ENCODE results near the gene KPNA4.
"Not testable (repeated sequence)": the region's sequence is repeated elsewhere in the genome, so short reads cannot be mapped to it uniquely, and the experiment has no call there.

The KPNA4 gene

GRCh38 chr3:160569894-160570652 is 4.7 kb upstream of the KPNA4 start:
- DNase-seq: peak; percentile 54

- DNase-seq: peak; percentile 14
These were observed 3.6 kb upstream of the KPNA4 start for GRCh38 chr3:160568989-160569388.

GRCh38 chr3:160567774-160568173 is 2.4 kb upstream of the KPNA4 start:
- DNase-seq: no peak

- peak; percentile 12 for DNase-seq
These were observed 1.1 kb upstream of the KPNA4 start for GRCh38 chr3:160566499-160566898.

GRCh38 chr3:160564949-160565441 is 376 bp downstream of the KPNA4 start:
- DNase-seq: peak; percentile 83

- DNase-seq: peak; percentile 27
These were observed 986 bp downstream of the KPNA4 start for GRCh38 chr3:160564258-160564911.

GRCh38 chr3:160562952-160563351 is 2.4 kb downstream of the KPNA4 start:
- DNase-seq: no peak

- no peak for DNase-seq
These were observed 7.8 kb downstream of the KPNA4 start for GRCh38 chr3:160557571-160557970.

- no peak for DNase-seq
These were observed 9.2 kb downstream of the KPNA4 start for GRCh38 chr3:160556141-160556540.

GRCh38 chr3:160554980-160555379 is 10.4 kb downstream of the KPNA4 start:
- DNase-seq: no peak

- no peak for DNase-seq
These were observed 11.5 kb downstream of the KPNA4 start for GRCh38 chr3:160553827-160554226.

- DNase-seq: no peak
These were observed 18.6 kb downstream of the KPNA4 start for GRCh38 chr3:160546727-160547126.

GRCh38 chr3:160545504-160545871 is 19.9 kb downstream of the KPNA4 start:
- DNase-seq: no peak

GRCh38 chr3:160544844-160545503 is 20.4 kb downstream of the KPNA4 start:
- DNase-seq: no peak

- DNase-seq: no peak
These were observed 24.8 kb downstream of the KPNA4 start for GRCh38 chr3:160540551-160540950.

- DNase-seq: no peak
These were observed 26.5 kb downstream of the KPNA4 start for GRCh38 chr3:160538895-160539294.

GRCh38 chr3:160537729-160538128 is 27.6 kb downstream of the KPNA4 start:
- no peak for DNase-seq

- peak; percentile 31 for DNase-seq
These were observed 33.0 kb downstream of the KPNA4 start for GRCh38 chr3:160532371-160532770.

GRCh38 chr3:160531311-160531710 is 34.1 kb downstream of the KPNA4 start:
- DNase-seq: no peak

- DNase-seq: not testable (repeated sequence)
These were observed 49.0 kb downstream of the KPNA4 start for GRCh38 chr3:160516391-160516790.

GRCh38 chr3:160501325-160501724 is 64.0 kb downstream of the KPNA4 start:
- no peak for DNase-seq

- no peak for DNase-seq
These were observed 67.2 kb downstream of the KPNA4 start for GRCh38 chr3:160498202-160498601.

- DNase-seq: no peak
These were observed 75.2 kb downstream of the KPNA4 start for GRCh38 chr3:160490166-160490565.

- peak; percentile 83 for DNase-seq
These were observed 78.9 kb downstream of the KPNA4 start for GRCh38 chr3:160486459-160486869.

Measured in hematopoietic multipotent progenitor cell treated with erythropoietin and hydrocortisone succinate and interleukin-3 and kit ligand, for 4 days (in vitro differentiated cells).